Stimulated activated CD4-positive, alpha-beta T cell treated with anti-CD3 and anti-CD28 coated beads, Interleukin-1b, Interleukin-23, amount 100 ng/mL, for 1 hour (primary cell): ENCODE data around the gene GNG3.

Source experiments
- DNase-seq, 2 donors: peaks; one replicate each; pipeline ENCODE4 v3.0.0-alpha.2; 2020; ENCODE audit warnings: low read depth in 2 of 2

Gene GNG3

GRCh38 chr11:62757846-62758788 lies 50.6 kb downstream of the GNG3 start:
- DNase-seq: no peak
